Spleen (tissue), 7 donors: Measurements from ENCODE around the gene GLIPR1L1.

Source experiments
- CTCF ChIP-seq, 11 experiments: fragments of 200-600 bp in 7 of 11; fragments of 450-650 bp in 4 of 11; sonication (generic) in 4 of 11; IDR thresholded peaks in 8 of 11; conservative IDR thresholded peaks in 3 of 11; 1 replicate in 7 of 11; 2 replicates in 4 of 11; pipeline versions ENCODE4 v1.4.0 to v1.8.0; 2016 to 2021; ENCODE audit warnings: antibody characterized with exemption in 11 of 11, inconsistent platforms in 4 of 11, mild to moderate bottlenecking in 1 of 11
- POLR2AphosphoS5 ChIP-seq, 3 donors: sonication (generic); formaldehyde crosslinking; IDR thresholded peaks; one replicate each; pipeline ENCODE4 v1.5.1; 2017; ENCODE audit warnings: antibody characterized with exemption in 3 of 3
- donor health status: DM: no; HTN: no; CAD: no; lungs with moderate emphysema.
- donor health status: DM: no; HTN: no; CAD: no.
- donor health status: DM: no; HTN: no; CAD: no.

GRCh38 chr12:75288860-75289259, 45.6 kb upstream of the GLIPR1L1 start:
- TF ChIP-seq CTCF (IDR thresholded peaks at IDR 0.05 in 8 of 11, conservative IDR thresholded peaks at IDR 0.05 in 3 of 11) (no peak), POLR2AphosphoS5 (IDR thresholded peaks at IDR 0.05) (no peak)
